GM19035 (cell line): Measurements from ENCODE around the gene TMEM30A.
A peak's percentile ranks its signal among the peaks of the same experiment; 100 is the strongest.

Experiments
- ATAC-seq: cut with Tn5 transposase; IDR thresholded peaks from one replicate; pipeline ENCODE4 v1.9.1; 2021; ENCODE audit not compliant: unreplicated experiment

Gene TMEM30A

DNA sequence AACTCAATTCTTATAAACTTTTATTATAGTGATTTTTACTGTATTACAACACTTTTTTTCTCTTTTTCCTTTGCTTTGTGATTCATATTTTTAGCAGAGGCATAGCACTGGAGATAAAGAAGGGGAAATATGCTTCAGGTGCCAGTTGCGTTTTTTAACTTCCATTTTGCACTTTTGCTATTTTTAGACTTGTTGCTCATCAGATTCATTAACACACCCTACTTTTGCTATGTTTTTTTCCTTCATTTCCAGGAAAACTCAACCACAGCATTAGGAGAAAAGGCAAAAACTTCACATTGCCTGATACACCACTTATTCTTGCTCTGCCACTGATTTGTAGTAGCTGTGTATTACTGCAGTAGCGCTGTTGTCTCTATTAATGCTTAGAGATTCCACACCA lies 8.0 kb upstream of the TMEM30A start:
- no peak for ATAC-seq

DNA sequence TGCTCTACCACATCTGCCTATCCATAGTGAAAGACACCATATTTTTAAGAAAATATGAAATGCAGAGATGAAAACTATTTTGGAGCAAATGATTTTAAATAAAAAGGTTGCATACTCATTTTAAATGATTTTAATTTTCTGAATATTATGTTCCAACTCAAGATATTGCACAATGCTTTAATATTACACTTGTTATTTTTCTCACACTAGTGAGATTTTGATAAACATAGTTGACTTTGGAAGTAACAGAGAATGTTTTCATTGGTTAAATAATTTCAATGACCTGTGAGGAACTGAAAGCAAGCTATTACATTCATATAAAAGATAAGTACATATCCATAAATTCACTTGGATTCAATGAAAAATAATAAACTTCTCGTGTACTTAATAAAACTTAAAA lies 7.2 kb upstream of the TMEM30A start:
- no peak for ATAC-seq

DNA sequence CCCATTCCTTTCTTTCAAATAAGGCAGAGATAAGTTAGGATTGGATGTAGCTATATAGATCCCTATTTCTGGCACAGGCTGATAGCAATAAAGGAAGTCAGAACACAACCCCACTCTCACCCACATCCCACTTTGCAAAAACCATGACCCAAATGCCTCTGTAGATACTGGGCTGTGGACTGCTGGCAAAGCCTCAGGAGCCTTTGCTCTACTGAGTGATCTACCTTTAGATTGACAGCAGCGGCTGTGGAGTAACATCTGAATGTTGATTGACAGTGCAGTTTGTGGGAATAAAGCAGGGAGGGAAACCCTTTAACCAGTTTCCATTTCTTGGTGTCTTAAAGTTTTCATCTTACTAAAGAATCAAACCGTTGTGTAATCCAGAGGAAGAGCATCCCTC lies 6.7 kb upstream of the TMEM30A start:
- ATAC-seq, result no peak

DNA sequence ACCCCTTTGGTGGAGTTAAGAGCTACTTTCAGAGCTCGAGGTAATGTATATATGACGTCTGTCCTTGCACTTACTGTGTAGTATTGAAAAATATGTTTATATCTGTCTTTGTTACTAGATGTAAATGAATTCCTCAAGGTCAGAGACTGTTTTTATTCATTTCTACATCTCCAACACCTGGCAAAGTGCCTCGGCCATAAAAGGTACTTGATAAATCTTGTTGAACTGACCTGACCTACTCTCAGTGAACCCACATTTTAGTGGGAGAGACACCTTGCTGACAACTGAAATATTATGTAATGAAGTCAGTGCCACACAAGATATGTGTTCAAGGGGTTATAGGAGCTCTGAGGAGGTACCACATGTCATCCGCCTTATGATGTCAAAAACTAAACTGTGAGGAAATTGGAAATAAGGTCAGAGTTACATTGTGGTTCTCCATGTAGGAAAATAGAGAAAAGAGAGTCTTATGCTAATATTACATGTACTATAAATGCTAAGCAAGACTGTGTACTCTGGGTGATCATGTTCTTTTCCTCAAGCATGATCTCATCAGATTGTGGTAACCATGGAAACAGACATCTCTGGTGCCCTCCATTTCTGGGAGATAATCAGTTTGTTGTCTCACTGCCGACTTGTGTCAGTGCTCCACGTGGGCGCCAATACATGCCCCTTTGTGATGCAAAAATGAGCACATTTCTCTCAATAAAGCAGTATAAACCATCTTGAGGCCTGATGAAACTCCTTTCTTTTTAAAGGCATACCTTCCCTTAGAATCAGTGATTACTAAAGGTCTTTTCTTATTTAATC lies 5.7 kb upstream of the TMEM30A start:
- ATAC-seq, result no peak

DNA sequence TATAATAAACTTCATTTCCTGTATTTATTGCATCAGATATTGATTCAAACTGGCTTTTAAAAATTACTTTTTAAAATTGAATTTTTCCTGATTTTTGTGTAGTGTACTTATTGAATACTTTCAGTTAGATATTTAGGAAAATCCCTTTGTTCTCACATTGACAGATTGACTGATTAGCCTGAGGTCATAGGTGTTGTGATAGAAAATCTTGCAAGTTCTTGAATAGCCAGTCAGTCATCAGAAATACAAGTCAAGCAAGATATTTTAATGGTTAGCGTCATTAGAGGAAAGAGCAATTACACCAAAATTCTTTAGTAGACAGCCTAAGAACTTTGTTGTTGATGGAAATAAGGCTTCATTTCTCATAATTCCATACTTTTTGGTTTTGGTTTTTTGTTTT lies 3.4 kb upstream of the TMEM30A start:
- ATAC-seq, result no peak

DNA sequence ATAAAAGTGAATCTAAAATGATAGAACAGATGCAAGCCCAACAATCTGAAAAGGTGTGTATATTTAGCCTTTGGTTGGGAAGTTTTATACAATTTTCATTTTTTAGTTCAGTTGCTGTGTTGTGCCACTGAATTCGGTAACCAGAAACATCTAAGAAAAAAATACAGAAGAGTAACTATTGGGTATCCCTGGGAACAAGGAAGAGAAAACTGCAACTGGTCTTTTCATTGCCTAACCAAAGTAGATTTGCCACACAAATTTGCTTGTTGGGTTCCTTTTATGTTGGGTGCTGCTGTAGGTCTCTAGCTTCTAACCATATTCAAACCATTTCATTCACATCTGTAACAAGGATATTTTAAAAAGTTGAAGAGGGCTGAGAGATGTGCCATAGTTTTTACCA lies 2.8 kb upstream of the TMEM30A start:
- ATAC-seq, result no peak

DNA sequence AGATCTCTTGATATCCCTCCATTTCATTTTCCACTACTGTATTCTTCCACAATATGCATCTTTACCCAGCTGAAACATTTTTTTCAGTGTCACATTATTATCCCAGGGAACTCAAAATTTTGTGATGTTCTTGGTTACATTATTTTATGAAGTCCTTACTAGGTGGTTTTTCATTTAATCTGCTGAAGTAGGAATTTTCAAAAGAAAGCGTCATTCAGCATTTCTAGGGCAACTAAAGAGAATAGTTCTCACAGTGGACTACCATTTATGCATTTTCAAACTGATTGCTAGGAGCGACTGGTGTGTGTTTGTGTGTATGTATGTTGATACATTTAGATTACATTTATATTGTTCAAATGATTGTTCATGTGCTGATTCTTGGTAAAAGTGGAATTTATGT lies 2.4 kb upstream of the TMEM30A start:
- ATAC-seq, result no peak

DNA sequence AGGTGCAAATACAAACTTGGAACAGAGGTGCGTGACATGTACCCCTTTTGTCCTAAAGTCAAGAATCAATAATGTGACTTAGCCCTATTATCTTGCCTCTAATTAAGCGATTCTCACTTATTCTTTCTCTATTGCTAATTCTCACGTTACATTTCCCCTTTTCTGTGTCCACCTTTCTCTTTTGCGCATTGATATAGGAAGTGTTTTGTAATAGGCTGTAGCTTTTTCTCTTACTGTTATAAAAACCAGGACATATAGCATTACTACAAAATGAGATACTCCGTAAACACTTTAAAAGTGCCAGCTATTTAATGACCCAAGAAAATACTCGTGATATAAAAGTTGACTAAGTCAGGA lies 669 bp upstream of the TMEM30A start:
- peak; percentile 6 for ATAC-seq

DNA sequence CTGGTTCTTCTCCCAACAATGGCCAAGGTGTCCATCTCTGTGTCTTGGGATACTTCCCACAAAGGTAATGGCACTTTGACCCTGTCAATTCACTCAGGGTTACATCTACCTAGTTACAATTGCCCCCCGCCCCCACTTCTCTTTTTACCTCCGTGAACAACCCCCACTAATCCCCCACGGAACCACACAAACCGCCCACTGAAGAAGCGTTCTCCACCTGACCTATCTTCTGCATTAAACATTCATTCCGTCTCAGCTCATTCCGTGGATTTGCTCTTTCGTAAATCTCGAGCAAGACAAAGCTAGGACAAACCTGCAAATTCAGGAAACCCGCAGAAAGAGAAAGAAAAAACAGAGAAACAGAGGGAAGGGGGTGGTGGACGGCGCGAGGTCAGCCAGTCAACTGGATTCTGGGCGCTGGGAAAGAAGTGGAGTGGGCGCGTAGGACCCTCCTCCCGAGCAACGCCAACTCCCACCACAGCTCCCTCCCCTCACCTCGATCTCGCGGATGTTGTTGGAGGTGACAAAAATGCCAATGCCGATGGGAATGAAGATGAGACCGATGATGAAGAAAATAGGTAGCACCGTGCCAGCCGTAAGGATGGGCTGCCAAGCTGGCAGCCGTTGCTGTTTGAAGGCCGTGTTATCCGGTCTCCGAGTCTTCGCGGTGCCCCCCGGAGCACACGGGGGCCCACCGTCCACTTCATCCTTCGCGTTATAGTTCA lies 523 bp downstream of the TMEM30A start:
- ATAC-seq, result no peak

DNA sequence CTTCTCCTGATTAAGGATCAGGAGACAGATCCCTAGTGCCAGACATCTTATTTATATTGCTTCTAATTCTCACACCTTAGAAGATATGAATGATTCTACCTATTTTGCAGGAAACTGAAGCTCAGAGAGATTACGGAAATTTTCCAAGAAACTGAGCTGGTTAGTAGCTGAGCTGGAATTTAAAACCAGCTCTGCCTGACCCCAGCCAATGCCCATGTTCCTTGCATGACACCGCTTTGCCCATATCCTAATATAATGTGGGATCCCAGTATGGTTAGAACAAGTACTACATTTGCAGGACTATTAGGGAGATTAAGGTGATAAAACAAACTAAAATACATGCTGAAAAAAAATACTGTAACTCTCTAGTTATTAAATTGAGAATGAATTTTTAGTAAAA lies 1.9 kb downstream of the TMEM30A start:
- no peak for ATAC-seq

DNA sequence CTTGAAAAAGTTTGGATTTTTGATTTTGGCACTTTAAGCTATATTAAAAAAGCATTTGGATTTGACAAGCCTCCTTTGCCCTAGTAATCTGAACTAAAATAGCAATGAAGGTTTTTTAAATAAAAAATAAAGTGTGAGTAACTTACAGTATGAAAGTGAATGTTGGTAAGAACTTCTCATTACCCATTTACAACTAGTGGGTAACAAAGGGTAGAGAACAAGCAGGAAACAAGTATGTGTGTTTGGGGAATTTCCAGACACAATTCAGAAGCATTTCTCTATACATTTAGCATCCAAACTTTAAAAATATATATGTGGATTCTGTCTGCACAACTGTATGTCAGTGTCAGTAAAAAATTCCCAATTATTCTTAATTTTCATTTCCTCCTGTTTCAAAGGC lies 2.9 kb downstream of the TMEM30A start:
- no peak for ATAC-seq

DNA sequence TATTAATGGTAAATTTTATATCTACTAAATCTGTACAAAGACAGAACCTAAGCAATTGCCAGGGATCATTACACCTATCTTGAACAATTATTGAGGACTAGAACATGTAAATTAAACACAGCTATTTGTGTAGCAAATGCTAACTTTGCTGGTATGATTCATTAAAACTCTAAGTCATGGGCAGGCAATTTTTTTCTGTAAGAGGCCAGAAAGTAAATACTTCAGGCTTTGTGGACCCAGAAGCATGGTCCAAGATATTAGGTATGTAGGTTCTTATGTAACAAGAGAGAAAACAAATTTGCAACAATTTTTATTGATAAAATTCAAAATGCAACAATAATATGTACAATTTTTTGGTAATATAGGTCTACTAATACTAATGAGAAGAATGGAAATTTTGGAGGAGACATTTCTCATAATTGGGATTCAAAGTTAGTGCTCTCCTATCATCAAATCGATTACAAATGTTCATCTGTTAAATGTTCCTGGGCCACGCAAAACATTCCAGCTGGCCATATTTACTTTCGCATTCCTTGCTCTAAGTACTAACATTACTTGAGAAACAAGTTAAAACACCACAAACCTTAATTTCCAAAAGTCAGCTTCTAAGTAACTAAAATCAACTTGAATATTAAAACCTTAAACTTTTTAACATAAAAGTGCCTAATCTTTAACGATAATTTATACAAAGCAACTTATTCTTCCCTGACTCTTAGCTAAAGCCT lies 4.3 kb downstream of the TMEM30A start:
- no peak for ATAC-seq

DNA sequence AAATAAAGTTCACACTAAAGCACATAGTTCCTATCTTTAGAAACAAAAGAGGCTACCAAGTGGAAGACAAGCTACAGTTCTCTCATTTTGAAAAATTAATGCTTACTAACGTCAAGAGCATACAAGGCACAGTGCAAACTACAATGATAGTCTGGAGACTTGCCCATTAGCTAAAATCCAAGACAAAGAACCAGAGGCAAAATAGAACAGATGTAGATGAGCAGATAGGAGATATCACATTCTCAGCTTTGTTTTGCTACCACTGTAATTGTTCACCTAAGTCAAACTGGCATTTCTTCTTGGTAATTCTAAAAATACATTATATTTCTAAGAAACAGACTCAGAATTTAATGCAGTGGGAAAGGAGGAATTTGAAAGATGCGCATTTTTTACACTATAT lies 5.2 kb downstream of the TMEM30A start:
- ATAC-seq, result no peak

DNA sequence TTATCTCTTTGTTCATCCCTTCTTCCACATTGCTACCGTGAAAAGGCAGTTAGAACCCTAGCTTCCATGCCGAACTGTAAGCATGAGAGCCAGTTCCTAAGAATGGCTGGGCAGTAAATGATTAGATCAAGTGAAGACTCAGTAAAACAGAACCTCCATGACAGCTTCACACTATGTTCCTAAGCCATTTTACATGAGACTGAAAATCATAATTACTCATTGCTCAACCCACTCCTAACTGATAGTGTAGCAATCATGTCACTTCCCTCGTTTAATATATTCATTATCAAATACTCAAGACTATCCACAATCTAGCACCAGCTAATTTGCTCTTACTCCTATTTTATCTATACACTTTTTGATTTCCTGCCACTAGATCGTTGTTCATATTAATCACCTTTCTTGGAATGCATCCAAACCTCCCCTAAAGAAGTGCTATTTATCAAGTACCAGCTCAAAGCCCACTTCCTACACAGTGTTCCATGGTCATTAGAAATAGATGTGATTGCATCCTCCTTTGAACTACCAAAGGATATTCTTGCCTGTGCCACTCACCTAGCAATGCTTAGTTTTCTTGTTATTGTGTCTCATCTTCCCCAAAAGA lies 6.0 kb downstream of the TMEM30A start:
- ATAC-seq, result no peak

DNA sequence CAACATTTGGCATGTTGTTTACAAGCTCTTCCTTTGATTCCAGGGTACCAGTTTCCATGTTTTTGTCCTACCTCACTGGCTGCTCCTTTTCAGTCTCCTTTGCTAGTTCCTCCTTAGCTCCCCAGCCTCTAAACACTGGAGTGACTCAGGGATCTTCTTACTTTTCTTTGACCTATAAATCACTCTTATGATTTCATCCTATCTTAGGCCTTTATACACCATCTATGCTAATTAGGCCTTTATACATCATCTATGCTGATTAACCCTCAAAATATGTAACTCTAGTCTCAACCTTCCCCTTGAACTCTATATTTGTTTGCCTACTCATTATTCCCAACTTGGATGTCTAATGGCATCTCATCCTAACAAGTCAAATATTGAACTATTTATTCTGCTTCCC lies 9.5 kb downstream of the TMEM30A start:
- no peak for ATAC-seq

DNA sequence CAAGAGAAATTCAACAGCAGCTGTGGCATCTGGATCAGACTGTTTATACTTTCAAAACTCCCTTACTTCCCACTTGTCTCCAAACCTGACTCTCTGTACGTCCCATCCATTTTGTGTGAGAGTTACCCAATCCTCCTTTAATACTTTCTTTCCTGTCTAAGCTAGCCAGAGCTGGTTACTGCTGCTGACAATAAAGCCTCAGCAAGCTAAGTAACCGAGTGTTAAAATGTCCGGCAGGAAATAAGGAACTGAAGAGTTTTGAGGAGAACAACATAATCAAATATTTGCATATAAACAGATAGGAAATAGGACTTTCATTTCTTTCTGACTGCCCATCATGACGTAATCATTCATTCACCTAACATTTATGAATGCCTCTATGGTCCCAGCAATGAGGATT lies 11.6 kb downstream of the TMEM30A start:
- ATAC-seq, result no peak

DNA sequence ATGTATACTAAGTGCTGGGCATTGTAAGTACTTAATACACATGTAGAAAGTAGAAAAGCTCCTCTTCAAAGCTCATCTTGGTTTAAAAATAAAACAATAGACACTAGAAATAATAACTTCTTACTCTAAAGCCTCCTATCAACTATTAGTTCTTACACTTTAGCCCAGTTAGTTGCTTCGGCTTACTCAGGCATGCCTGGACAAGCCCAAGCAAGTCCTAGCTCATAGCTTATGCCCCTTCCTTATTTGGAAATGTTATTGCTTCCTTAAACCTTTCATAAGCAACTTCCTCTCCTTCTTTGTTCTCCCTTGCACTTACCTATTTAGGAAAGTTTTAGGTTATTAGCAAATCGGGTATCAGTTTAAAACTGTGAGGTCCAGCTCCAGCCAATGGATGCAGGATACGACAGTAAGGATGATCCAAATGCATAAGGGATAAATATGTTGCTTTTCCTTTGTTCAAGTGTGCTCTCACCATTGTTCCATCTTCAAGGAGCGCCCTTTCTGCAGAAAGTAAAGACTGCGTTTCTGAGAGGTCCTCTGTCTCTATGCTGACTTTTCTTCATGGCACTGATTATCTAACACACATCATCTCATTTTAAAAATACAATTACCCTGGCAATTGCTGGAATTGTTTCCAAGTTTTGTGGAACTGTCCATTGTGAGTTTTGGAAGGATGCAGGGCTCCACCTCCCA lies 12.3 kb downstream of the TMEM30A start:
- ATAC-seq, result no peak

DNA sequence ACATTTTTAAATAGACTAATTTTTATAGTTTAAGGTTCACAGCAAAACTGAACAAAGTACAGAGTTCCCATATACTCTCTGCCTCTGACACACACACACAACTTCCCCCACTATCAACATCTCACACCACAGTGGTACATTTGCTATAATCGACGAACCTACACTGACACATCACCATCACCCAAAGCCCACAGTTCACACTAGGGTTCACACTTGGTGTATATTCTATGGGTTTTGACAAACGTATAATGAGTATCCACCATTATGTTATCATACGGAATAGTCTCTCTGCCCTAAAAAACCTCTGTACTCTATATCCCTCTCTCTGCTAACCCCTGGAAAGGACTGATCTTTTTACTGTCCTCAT lies 15.6 kb downstream of the TMEM30A start:
- ATAC-seq, result no peak

DNA sequence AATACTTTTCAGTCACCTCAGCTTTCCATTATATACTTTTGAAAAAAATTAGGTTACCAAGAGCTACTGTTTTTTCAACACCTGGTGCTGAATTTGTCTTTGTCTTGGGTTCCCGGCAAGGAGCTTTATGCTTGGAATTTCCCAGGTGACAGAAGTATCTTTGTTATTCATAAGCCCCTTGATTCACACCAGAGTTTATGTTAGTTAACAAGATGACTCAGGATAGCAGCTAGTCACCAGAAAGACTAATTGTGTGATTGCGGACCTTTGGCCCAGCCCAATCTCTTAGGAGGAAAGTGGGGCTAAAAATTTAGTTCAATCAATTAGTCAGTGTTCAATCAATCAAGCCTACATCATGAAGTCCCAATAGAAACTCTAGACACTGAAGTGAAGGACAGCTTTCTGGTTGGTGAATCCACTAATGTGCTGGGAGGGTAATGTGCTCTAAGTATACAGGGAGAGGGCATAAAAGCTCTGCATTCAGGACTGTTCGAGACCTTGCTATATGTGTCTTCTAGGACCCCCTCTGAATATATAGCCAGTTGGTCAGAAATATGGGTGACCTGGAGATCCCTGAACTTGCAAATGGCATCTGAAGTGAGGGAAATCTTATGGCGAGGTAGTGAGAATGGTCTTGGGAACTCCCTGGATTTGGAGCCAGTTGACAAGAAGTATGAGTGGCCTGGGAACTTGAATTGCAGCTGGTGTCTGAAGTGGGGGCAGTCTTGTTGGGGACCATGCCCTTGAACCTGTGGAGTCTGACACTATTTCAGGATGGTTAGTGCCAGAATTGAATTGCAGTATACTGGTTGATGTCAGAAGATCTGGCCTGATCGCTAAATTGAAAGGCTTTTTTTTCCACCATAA lies 16.2 kb downstream of the TMEM30A start:
- no peak for ATAC-seq

DNA sequence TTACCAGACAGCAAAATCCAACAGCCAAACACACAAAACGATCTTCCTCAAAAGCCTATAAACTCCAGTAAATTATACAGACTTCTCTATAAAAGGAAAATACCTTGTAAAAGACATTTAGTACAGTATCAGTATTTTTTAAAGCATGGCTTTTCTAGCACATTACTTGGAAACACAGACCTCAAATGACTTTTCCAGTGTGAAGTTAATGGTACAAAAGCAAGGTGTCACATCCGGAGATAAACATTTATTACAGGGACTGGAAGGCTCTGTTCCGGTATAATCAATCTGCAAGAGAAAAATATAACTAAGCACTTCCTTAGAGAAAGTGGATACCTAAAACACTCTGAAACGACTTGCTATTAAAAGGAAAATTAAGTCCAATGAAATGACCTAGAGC lies 17.1 kb downstream of the TMEM30A start:
- ATAC-seq, result no peak
